Lung microvascular endothelial cell (primary cell): Measurements from ENCODE around the gene FAM50A. TPM values are rescaled to one million over a fixed set of nuclear protein-coding genes. Genes with fewer than 3 reads are reported as not detected.
"Not testable (repeated sequence)": the region's sequence is repeated elsewhere in the genome, so short reads cannot be mapped to it uniquely, and the experiment has no call there.

Experiments
- DNase-seq, 2 donors: peaks; one replicate each; pipeline versions ENCODE4 v3.0.0 to v3.0.0-alpha.2; 2010; ENCODE audit warnings: low read depth in 2 of 2
- total RNA-seq: library from RNA; depleted of rRNA; stranded (reverse); fragments of >200 nt; gene quantifications from 2 replicates; pipeline ENCODE4 v1.2.1, GENCODE V29; 2014

FAM50A gene, protein sequence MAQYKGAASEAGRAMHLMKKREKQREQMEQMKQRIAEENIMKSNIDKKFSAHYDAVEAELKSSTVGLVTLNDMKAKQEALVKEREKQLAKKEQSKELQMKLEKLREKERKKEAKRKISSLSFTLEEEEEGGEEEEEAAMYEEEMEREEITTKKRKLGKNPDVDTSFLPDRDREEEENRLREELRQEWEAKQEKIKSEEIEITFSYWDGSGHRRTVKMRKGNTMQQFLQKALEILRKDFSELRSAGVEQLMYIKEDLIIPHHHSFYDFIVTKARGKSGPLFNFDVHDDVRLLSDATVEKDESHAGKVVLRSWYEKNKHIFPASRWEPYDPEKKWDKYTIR
- 45.8 and 51.0 TPM in 2 replicates for total RNA-seq

DNA sequence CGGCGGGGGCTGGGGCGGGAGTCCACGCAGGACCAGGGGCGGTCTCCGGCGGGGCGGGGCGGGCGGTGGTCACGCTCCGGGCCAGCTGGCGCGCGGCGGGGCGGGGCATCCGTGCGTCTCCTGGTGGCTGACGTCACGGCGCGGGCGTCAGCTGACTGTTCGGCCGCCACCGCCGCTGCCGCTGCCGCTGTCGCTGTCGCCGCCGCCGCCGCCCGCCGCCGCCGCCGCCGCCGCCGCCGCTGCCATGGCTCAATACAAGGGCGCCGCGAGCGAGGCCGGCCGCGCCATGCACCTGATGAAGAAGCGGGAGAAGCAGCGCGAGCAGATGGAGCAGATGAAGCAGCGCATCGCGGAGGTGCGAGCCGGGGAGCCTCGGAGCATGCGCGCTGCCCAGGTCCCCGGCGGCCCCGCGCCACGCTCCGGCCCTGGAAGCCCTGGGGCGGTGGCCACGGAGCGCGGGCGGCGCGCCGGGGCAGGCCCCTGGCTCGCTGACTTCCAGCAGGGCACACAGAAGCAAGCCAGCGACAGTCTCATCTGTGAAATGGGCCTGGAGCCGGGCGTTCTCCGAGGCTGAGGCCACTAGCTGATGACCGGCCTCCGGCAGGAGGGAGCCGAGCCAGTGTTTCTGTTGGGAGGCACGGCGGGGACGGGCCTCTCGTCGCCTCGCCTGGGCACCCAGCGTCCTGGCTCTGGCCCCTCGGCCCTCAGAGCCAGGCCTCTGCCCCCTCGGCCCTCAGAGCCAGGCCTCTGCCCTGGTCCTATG lies at the start of gene FAM50A:
Gene FAM50A (plus strand): TSS at position 150 of the 763 bp plus-strand sequence. CDS start 95 bp downstream, at position 245.
- DNase-seq = peak; percentile 74 to 80

GRCh38 chrX:154396363-154396762 lies 47.6 kb upstream of the FAM50A start:
- not testable (repeated sequence) for DNase-seq

- peak; percentile 53 to 67 for DNase-seq
Observed at GRCh38 chrX:154396973-154397887, 46.7 kb upstream of the FAM50A start.

- DNase-seq = peak; percentile 97 to 98
Observed at GRCh38 chrX:154397888-154398667, 45.9 kb upstream of the FAM50A start, which contains the start of gene RPL10. RPL10 (plus strand) TSS chrX:154398377; CDS start chrX:154398520, 143 bp downstream.

GRCh38 chrX:154398668-154399526 lies 45.0 kb upstream of the FAM50A start:
- peak; percentile 87 to 91 for DNase-seq

DNA sequence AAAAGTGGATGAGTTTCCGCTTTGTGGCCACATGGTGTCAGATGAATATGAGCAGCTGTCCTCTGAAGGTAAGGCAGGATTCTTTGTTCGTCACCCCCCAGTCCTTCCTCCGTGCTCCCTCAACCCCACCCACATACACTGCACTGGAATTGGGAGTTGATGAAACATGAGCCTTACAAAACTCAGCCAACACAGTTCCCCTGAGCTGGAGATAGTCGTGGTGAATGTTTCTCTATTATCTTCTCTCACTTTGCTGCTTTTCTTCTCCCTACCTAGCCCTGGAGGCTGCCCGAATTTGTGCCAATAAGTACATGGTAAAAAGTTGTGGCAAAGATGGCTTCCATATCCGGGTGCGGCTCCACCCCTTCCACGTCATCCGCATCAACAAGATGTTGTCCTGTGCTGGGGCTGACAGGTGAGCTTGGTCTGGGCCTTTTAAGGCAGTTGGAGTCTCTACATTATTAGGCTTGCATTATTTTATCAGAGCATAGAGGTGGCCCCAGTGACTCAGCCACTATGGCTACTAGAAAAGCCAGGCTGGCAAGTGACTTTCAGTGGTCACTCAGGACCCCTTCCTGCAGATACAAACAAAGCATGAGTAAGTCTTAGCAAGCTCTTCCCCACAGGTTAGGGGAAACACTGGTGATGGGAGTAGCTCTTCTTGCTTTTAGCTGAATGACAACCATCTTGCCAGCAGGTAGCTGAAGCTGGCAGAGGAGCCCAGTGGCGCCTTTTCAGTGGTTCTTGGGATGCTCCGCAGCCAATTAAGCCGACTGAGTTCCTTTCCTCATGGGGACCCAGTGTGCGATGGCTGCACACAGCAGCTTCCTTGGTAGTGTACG lies 44.2 kb upstream of the FAM50A start:
- DNase-seq = no peak

- not testable (repeated sequence) for DNase-seq
Observed at GRCh38 chrX:154400369-154400817, 43.5 kb upstream of the FAM50A start.

- DNase-seq = no peak
Observed at GRCh38 chrX:154401045-154401799, 42.7 kb upstream of the FAM50A start.

GRCh38 chrX:154401918-154402621 lies 41.9 kb upstream of the FAM50A start:
- peak in 1 of 2 donors; percentile 35 for DNase-seq

GRCh38 chrX:154402622-154403127 lies 41.3 kb upstream of the FAM50A start:
- DNase-seq = no peak

DNA sequence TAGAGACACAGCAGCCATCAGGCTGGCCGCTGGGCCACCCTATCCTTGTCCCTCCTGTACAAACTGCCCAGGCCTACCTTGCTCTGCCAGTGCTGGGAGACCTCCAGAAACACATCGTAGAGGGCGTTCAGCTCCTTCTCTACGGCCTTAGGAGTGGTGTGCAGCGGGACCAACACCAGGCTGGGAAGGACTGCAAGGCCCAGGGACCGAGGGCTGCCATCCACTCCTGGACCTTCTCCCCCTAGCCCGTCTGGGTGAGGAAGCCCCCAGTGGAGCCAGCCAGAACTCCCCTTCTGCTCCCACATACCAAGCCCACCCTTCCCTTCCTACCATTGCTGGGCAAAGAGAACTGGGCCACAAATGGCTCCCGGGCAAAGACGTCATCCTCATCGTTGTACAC lies 40.7 kb upstream of the FAM50A start:
- no peak for DNase-seq

- DNase-seq = no peak
Observed at GRCh38 chrX:154403858-154404257, 40.1 kb upstream of the FAM50A start.

GRCh38 chrX:154404625-154405192 lies 39.2 kb upstream of the FAM50A start:
- DNase-seq = no peak

DNA sequence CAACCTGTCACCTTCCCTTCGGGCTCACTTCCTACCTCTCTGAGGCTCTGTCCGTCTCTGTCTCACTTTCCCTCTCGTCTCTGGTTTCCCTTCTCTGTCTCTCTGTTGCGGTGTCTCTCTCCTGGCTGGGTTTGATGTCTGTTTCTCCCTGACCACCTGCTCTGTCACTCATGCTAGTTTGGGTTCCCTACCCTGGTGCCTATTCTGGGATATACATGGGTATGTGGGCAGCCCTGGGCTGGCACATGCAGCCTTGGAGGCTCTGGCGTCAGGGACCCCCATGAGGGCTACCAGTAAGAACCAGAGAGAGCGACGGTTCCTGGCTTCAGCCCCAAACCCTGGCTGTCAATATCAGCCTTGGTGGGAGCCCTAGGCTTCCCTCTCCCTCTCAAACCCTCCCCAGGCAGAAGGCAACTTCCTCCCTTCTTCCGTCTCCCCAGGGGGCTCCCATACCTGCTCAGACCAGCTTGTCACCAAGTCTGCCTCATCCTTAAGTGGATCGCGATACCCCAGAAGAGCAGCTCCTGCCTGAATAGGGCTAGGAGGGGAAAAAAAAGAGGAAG lies 35.2 kb upstream of the FAM50A start:
- DNase-seq = no peak

- peak; percentile 82 to 92 for DNase-seq
Observed at GRCh38 chrX:154409222-154409871, 34.6 kb upstream of the FAM50A start, which contains the start of gene DNASE1L1. DNASE1L1 (minus strand) TSS chrX:154409254; CDS start chrX:154405568, 3,686 bp downstream.

DNA sequence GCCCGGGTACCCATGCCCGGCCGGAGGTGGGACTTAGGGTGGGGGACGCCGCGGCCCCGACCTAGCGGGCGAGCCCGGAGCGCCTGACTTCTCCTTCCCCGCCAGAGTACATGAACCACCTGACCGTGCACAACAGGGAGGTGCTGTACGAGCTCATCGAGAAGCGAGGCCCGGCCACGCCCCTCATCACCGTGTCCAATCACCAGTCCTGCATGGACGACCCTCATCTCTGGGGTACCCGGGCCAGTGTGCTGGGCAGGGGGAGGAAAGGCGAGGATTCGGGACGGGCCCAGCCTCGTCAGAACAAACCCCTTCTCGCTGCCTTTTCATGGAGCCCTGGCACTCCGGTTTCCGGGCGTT lies 32.0 kb upstream of the FAM50A start:
- peak; percentile 46 to 78 for DNase-seq
